NT2/D1 (cell line): ENCODE results near the gene NPTXR.

Experiments used
- YY1 ChIP-seq: IDR thresholded peaks from 2 replicates; pipeline ENCODE4 v1.6.1; 2011; ENCODE audit not compliant: insufficient read length, insufficient read depth
- ZNF274 ChIP-seq: IDR thresholded peaks from 2 replicates; pipeline ENCODE4 v1.6.1; 2011; ENCODE audit warnings: mild to moderate bottlenecking, low read depth, low read length

DNA sequence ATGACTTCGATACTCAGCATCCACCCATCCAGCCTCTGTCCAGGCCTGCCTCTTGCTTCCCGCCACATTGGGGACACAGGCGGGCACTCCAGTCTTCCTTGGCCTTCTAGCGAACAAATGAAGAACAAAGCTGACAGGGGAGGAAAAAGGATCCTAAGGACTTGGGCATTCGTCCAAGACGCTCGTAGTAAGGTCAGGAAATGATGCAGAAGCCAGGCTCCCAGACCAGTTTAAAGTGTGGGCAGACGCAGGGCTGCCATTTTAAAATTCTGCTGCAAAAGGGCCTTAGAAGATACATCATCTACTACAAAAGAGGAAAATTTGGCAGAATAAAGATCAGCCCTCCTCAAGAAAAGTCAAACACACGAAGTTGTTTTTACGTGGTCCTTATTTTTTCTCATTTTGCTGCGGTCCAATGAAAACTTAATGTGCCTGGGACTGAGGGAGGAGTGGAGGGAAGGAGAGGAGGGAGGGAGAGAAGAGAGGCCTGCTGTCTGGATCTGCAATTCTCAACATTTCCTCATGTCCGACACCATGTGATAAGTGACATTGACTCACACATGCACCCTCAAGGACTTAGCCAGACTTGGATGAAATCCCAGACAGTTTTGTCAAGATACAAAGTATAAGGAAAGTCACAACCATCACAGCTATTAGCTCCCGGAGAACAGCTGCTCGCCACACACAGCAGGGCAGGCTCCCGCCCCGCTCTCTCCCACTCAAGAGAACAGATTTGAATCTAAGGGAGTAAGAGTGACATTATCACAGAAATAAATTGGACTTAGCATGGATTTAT lies 55.6 kb downstream of the NPTXR start:
- TF ChIP-seq YY1 (no peak), ZNF274 (no peak)
